CD1c-positive myeloid dendritic cell (primary cell): ENCODE measurements around the gene CCDC169.
"Not testable (repeated sequence)": the region's sequence is repeated elsewhere in the genome, so short reads cannot be mapped to it uniquely, and the experiment has no call there.

Experiments used
- DNase-seq: peaks from one replicate; pipeline ENCODE4 v3.0.0-alpha.2; 2016; ENCODE audit errors: extremely low spot score

CCDC169 gene

DNA sequence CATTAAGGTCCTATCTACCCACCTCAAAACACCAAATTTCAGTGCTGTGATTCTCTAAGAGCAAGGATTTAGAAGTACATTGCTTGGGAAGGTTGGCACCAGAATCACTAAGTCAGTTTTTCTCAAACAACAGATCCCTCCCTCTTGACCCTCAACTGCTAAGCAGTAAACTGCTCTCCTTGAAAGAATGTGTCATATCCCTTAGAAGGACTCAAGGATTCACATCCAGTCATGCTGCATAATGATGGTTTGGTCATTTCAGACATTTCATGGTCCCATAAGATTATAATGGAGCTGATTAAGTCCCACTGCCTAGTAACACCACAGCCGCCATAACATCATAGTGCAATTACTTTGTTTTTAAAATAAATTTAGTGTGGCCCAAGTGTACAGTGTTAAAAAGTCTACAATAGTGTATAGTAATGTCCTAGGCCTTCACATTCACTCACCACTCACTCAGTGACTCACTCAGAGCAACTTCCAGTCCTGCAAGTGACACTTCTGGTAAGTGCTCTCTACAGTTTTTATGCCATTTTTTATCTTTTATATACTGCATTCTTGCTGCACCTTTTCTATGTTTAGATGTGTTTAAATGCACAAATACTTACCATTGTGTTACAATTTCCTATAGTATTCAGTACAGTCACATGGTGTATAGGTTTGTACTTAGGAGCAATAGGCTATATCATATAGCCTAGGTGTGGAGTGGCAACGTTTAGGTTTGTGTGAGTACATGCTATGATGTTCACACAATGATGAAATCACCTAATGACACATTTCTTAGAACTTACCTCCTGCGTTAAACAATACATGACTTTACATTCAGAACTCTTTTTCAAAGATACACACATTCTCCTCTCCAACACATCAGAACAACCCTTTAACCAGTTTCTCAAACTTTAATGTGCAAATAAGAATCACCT lies 15.7 kb upstream of the CCDC169 start:
- DNase-seq: no peak

GRCh38 chr13:36310417-36311108 lies 12.9 kb upstream of the CCDC169 start:
- peak; percentile 2 for DNase-seq

GRCh38 chr13:36302289-36302688 lies 4.7 kb upstream of the CCDC169 start:
- DNase-seq: no peak

DNA sequence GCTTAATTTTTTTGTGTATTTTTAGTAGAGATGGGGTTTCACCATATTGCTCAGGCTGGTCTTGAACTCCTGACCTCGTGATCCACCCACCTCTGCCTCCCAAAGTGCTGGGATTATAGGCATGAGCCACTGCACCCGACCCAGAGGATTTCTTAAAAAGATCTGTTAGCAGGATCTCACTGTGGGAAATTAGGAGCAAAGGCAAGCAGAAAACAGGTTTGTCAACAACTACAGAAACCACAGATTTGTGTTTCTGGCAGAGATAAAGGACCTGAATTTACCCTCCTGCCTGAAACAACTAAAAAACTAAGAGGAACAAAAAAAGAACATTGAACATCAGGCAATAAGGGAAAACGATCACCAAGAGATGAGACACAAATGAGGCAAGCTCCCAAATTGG lies 1.9 kb upstream of the CCDC169 start:
- DNase-seq: not testable (repeated sequence)

- no peak for DNase-seq
Observed at GRCh38 chr13:36298535-36299068, 988 bp upstream of the CCDC169 start.

- no peak for DNase-seq
Observed at GRCh38 chr13:36294096-36294495, 3.5 kb downstream of the CCDC169 start.

GRCh38 chr13:36293497-36293896 lies 4.1 kb downstream of the CCDC169 start:
- DNase-seq: no peak

DNA sequence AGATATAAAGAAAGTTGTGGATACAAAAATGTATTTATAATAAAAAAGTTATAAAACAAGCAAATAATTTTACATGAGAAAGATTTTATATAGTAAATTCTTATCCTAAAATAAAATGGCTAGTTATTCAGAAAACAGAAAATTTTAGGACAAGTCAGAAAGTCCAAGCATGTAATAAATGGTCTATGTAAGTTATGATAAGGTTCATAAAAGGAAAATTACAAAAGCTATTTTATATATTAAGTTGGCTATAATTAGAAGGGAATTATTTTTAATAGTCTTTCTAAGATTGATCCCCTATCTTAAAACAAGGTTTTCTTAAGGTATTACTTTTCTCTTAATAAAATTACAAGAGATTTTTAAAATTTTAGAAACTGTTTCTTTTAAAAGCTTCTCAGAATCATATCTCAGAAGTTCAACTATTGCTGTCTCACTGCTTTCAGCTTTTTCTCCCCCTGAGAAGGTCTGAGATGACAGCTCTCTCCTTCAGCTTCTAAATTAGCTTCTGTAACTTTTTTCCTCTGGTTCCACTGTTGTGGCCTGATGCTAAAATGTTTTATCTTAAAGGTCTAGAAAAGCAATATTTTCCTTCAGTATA lies 8.7 kb downstream of the CCDC169 start:
- no peak for DNase-seq

DNA sequence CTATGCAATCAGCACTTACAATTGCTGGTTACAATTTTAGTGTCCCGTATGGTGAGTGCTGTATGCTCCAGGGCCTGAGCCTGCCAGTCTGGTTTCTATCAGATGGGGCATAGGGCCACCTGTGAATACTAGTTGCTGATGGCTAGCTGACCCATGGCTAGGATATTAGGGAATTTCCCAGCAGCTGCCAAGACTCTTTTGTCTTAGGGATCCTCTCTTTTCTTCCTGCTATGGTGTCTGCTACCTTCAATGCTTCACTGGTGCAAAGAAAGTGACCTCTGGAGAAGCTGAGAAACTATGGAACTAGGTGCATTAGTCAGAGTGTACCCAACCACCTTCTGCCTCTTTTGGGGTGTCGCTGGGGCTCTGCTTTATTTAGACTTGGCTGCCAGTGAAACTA lies 11.6 kb downstream of the CCDC169 start:
- no peak for DNase-seq

DNA sequence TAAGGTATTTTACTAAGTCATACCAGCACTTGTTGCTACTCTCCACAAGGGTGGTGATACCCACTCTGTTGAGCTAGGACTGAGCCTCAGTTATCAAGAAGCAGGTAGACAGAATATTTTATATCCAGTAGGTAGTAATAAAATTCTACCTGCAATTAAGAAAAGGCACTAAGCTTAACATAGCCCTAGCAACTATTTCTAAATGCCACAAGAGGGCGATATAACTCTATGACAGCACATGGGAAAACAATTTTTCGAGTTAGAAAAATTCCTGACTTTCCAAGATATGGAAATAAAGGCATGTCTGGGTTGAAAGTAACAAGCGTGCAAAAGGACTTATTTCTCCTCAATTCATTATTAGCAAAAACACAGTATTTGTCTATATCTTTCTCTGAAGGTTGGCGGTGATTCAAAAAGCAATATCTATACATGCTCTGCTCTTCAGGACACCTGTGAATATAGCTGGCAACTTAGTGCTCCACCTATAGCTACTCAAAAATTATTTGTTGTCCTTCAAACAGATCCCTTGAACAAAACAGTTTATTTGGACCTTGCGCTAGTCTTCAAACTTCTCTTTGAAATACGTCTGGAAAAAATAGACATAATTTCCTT lies 14.7 kb downstream of the CCDC169 start:
- peak; percentile 51 for DNase-seq

DNA sequence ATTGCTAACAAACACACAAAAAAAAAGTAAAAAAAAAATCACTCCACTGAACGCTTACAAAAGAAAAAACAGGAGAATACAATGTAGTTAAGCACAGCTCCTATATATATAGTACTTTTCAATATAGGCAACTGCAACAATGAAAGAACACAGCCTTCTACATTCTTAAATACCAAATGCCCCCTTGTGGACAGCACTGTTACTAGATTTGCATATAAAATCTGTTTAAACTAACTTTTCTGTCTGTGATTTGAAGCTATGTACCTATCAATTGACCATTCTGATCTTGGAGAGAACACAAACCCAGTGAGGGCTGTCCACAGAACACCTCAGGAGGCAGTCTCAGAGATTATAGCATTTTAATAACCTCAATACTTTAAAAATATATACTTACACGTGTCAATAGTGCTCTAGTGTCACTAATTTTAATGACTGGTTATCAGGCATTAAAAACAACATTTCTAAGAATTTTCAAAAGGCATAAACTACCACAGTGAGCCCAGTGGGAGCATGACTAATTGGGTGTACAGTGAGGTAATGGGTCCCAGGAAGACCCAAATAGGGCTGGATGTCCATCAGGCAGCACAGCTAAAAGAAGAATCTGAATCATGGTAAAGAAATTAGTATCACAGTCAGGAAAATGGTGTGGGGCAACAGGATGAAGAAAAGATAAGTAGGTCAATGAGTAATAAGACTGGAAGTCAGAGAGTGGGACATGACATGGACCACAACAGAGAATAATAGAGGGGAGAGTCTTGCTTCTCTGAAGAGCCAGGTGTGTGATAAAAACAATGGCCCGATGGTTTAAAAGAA lies 22.2 kb downstream of the CCDC169 start:
- peak; percentile 58 for DNase-seq

- DNase-seq: no peak
Observed at GRCh38 chr13:36273431-36273830, 24.2 kb downstream of the CCDC169 start.

DNA sequence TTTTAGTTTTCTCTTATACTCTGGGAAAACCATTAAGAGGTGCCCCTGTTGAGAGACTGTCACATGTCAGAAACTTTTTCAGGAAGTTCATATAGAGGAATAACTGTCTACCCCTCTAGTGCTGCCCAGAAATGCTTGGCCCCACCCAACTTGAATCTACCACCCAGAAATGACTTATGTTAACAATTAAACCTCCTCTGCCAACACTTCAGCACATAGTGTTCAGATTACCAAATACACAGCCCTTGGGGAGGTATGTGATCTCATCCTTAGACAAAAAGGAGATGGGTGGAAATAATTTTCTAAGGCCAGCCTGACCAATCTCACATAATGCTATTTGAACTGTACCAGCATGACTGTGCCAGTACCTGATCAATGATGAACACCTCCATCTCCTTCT lies 35.6 kb downstream of the CCDC169 start:
- no peak for DNase-seq

- no peak for DNase-seq
Observed at GRCh38 chr13:36261011-36261410, 36.6 kb downstream of the CCDC169 start.

GRCh38 chr13:36259361-36260137 lies 38.1 kb downstream of the CCDC169 start:
- no peak for DNase-seq

GRCh38 chr13:36258831-36259230 lies 38.8 kb downstream of the CCDC169 start:
- DNase-seq: no peak

DNA sequence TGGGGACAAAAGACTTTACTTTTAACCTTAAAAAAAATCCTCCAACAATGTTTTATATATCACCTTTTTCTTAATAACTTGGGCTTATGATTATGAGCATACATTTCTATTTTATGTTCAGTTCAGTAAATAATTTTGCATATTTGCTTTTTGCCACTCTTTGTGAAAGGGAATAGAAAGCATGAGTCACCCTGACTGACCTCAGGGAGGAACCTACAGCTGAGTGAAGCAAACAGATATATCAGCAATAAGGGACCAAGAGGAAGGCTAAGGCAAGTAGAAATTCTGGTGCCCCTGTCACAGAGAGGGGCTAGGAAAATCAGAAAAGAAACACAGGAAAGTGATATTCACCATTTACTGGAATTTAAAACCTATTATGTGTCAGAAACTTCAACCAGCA lies 46.1 kb downstream of the CCDC169 start:
- peak; percentile 33 for DNase-seq

GRCh38 chr13:36251017-36251416 lies 46.6 kb downstream of the CCDC169 start:
- no peak for DNase-seq

DNA sequence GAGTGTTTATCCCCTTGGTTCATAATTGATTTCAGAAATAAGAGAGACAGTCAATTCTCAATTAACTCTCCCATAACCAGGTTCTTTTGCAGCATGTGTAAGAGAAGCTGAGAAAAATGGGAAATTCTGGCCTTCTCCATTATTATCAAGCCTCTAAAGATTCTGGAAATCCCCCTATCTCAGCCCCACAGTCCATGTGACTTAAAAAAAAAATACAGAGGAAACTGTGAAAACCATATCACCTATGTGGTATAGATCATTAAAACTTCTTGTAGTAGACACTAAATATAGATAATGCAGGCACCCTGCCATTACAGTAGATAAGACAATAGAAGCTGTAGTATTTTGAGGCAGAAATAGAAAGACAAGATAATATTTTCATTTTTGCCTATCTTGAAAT lies 48.9 kb downstream of the CCDC169 start:
- no peak for DNase-seq

DNA sequence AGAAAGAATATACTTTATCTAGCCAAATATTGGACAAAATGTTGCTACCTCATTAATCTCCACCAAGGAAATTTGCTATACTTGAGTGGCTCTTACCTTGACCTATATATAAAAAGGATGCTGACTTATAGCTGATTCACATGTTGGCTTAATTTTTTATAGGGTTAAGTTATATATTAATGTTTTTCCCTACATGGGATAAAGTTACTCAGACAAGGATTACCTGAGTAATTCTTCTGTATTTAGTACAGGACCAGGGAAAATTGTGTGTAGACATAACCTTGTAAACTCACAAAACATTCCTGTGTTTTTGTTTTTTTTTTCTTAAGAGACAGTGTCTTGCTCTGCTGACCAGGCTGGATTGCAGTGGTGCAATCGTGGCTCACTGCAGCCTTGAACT lies 52.6 kb downstream of the CCDC169 start:
- no peak for DNase-seq
